ENCODE data around the gene WSCD2.

Gene WSCD2

DNA sequence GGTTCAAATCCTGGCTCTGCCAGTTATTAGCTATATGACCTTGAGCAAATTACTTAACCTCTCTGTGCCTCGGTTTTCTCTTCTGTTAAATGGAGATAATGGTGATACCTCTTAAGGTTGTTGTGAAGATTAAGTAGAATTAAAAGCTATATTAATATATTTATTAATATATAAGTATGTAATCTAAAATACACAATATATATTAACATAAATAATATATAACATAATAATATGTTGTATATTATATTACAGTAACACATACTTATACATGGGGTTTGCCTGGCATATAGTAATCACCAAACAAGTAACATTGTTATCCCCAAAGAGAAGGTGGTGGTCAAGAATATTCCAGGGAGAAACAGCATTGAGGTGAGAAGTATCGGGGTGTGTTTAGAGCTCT, 118.0 kb downstream of the WSCD2 start:
- Histone ChIP-seq H3K4me2 (ENCODE audit: low read depth, low read length) (no peak overlapping the region), H3K27me3 (replicated peaks; ENCODE audit: insufficient read depth, low read length) (no peaks in the 10 kb centered on the region), H4K20me1 (ENCODE audit: insufficient read depth, low read length) (no peaks in the 10 kb centered on the region), H3K79me2 (ENCODE audit: low read length) (no peaks in the 10 kb centered on the region), H3K4me1 (ENCODE audit: low read length) (no peaks in the 10 kb centered on the region), H3F3A (ENCODE audit: insufficient read depth, low read length) (no peaks in the 10 kb centered on the region), H3K4me3 (ENCODE audit: low read length) (no peak overlapping the region), H3K9ac (ENCODE audit: low read length) (no peak overlapping the region), H3K27ac (ENCODE audit: low read length) (no peak overlapping the region), H3K9me3 (replicated peaks; ENCODE audit: insufficient read depth, low read length) (no peaks in the 10 kb centered on the region), H2AFZ (ENCODE audit: low read length) (no peak overlapping the region), H3K9me2 (replicated peaks; ENCODE audit: insufficient read depth, low read length) (no peaks in the 10 kb centered on the region), H3K36me3 (replicated peaks; ENCODE audit: insufficient read depth, low read length) (no peaks in the 10 kb centered on the region)
- no peak for DNase-seq
- no peak for TF ChIP-seq EZH2 (optimal IDR thresholded peaks at IDR 0.05; ENCODE audit: low read depth, low read length)
- no peak for TF ChIP-seq EZH2phosphoT487 (IDR thresholded peaks at IDR 0.05; ENCODE audit: low read length)
- TF ChIP-seq, protein P1, sequence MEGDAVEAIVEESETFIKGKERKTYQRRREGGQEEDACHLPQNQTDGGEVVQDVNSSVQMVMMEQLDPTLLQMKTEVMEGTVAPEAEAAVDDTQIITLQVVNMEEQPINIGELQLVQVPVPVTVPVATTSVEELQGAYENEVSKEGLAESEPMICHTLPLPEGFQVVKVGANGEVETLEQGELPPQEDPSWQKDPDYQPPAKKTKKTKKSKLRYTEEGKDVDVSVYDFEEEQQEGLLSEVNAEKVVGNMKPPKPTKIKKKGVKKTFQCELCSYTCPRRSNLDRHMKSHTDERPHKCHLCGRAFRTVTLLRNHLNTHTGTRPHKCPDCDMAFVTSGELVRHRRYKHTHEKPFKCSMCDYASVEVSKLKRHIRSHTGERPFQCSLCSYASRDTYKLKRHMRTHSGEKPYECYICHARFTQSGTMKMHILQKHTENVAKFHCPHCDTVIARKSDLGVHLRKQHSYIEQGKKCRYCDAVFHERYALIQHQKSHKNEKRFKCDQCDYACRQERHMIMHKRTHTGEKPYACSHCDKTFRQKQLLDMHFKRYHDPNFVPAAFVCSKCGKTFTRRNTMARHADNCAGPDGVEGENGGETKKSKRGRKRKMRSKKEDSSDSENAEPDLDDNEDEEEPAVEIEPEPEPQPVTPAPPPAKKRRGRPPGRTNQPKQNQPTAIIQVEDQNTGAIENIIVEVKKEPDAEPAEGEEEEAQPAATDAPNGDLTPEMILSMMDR (IDR thresholded peaks at IDR 0.05; ENCODE audit: low read length): no peak

DNA sequence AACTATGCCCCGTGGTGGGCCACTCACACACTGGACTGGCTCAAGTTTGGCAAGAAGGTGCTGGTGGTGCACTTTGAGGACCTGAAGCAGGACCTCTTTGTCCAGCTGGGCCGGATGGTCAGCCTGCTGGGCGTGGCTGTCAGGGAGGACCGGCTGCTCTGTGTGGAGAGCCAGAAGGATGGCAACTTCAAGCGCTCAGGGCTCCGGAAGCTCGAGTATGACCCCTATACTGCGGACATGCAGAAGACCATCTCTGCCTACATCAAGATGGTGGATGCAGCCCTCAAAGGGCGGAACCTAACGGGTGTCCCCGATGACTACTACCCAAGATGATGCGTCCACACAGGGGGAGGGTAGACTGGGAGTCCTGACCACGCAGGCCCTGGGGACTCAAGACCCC, 118.9 kb downstream of the WSCD2 start:
- TF ChIP-seq EZH2phosphoT487 (IDR thresholded peaks at IDR 0.05; ENCODE audit: low read length): no peak
- TF ChIP-seq EZH2 (optimal IDR thresholded peaks at IDR 0.05; ENCODE audit: low read depth, low read length): no peak
- TF ChIP-seq, protein P1 (IDR thresholded peaks at IDR 0.05; ENCODE audit: low read length): no peak
- Histone ChIP-seq H3K9me3 (replicated peaks; ENCODE audit: insufficient read depth, low read length) (no peaks in the 10 kb centered on the region), H3K27me3 (replicated peaks; ENCODE audit: insufficient read depth, low read length) (no peaks in the 10 kb centered on the region)

DNA sequence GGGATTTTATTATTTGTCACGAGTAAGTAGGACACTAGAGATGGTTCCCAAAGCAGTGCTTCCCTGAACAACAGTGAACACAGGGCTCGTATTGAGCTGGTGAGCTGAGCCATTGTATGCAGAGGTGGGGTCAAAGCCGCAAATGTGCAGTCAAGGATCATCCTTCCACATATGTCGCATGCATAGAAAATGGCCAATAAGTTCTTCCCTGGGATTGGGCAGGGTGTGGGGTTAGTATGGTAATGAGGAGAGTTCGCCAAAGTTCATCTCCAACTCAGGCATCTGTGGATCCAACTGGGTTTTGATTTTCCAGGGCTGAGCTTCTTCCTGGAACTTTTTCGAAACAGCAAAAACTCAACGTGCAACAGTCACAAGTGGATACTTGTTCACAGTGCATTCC, 123.4 kb downstream of the WSCD2 start:
- TF ChIP-seq EZH2 (optimal IDR thresholded peaks at IDR 0.05; ENCODE audit: low read depth, low read length): no peak
- TF ChIP-seq EZH2phosphoT487 (IDR thresholded peaks at IDR 0.05; ENCODE audit: low read length): no peak
- TF ChIP-seq, protein P1 (IDR thresholded peaks at IDR 0.05; ENCODE audit: low read length): no peak
- no peaks in the 10 kb centered on the region for H3K36me3 ChIP-seq (replicated peaks; ENCODE audit: insufficient read depth, low read length)
- no peaks in the 10 kb centered on the region for H3K9me2 ChIP-seq (replicated peaks; ENCODE audit: insufficient read depth, low read length)
- no peaks in the 10 kb centered on the region for H3F3A ChIP-seq (ENCODE audit: insufficient read depth, low read length)
- no peak overlapping the region for H3K4me3 ChIP-seq (ENCODE audit: low read length)
- no peak overlapping the region for H3K4me2 ChIP-seq (ENCODE audit: low read depth, low read length)
- no peaks in the 10 kb centered on the region for H3K9me3 ChIP-seq (replicated peaks; ENCODE audit: insufficient read depth, low read length)
- H3K4me1 ChIP-seq (ENCODE audit: low read length): no peaks in the 10 kb centered on the region
- no peaks in the 10 kb centered on the region for H3K79me2 ChIP-seq (ENCODE audit: low read length)
- H2AFZ ChIP-seq (ENCODE audit: low read length): no peak overlapping the region
- no peak overlapping the region for H3K27ac ChIP-seq (ENCODE audit: low read length)
- H3K27me3 ChIP-seq (replicated peaks; ENCODE audit: insufficient read depth, low read length): no peaks in the 10 kb centered on the region
- DNase-seq: no peak
- no peaks in the 10 kb centered on the region for H4K20me1 ChIP-seq (ENCODE audit: insufficient read depth, low read length)
- H3K9ac ChIP-seq (ENCODE audit: low read length): no peak overlapping the region

More for the DNA sequence above, 118.9 kb downstream of the WSCD2 start:
- Histone ChIP-seq H3K79me2 (ENCODE audit: low read length) (no peaks in the 10 kb centered on the region), H3K9me2 (replicated peaks; ENCODE audit: insufficient read depth, low read length) (no peaks in the 10 kb centered on the region), H3K4me2 (ENCODE audit: low read depth, low read length) (no peak overlapping the region), H2AFZ (ENCODE audit: low read length) (no peak overlapping the region), H4K20me1 (ENCODE audit: insufficient read depth, low read length) (no peaks in the 10 kb centered on the region), H3K4me1 (ENCODE audit: low read length) (no peaks in the 10 kb centered on the region), H3F3A (ENCODE audit: insufficient read depth, low read length) (no peaks in the 10 kb centered on the region), H3K27ac (ENCODE audit: low read length) (no peak overlapping the region), H3K9ac (ENCODE audit: low read length) (no peak overlapping the region), H3K4me3 (ENCODE audit: low read length) (no peak overlapping the region), H3K36me3 (replicated peaks; ENCODE audit: insufficient read depth, low read length) (no peaks in the 10 kb centered on the region)
- no peak for DNase-seq
